HEK293T (cell line): ENCODE data around the gene MATN4.

ENCODE experiments used
- CTCF ChIA-PET: fragments of 350-600 bp; formaldehyde crosslinking; extraction: SDS; loops from one replicate; lab custom pipeline; 2021; ENCODE audit warnings: antibody characterized with exemption, inconsistent platforms; lab: Yijun Ruan, JAX
- POLR2A ChIA-PET: fragments of 350-600 bp; formaldehyde crosslinking; extraction: SDS; loops from one replicate; lab custom pipeline; 2020; ENCODE audit warnings: antibody characterized with exemption, inconsistent platforms; lab: Yijun Ruan, JAX
- DNase-seq: peaks from one replicate; pipeline ENCODE4 v3.0.0; 2012; ENCODE audit warnings: mixed read lengths; ENCODE audit errors: extremely low spot score
- ARNT ChIP-seq: fragments of 450-650 bp; IDR thresholded peaks from 2 replicates; pipeline ENCODE4 v1.6.1; 2017; ENCODE audit warnings: mild to moderate bottlenecking
- BHLHE40 ChIP-seq: fragments of 450-650 bp; IDR thresholded peaks from 2 replicates; pipeline ENCODE4 v1.6.1; 2016; ENCODE audit warnings: mild to moderate bottlenecking, moderate library complexity, borderline replicate concordance
- CTBP1 ChIP-seq: fragments of 450-650 bp; IDR thresholded peaks from 2 replicates; pipeline ENCODE4 v1.6.1; 2016; ENCODE audit warnings: borderline replicate concordance
- ELF4 ChIP-seq: fragments of 450-650 bp; IDR thresholded peaks from 2 replicates; pipeline ENCODE4 v1.6.1; 2017; ENCODE audit warnings: antibody characterized with exemption
- FOXA1 ChIP-seq: fragments of 450-650 bp; IDR thresholded peaks from 2 replicates; pipeline ENCODE4 v1.6.1; 2016; ENCODE audit warnings: mild to moderate bottlenecking
- FOXK2 ChIP-seq: fragments of 450-650 bp; IDR thresholded peaks from 2 replicates; pipeline ENCODE4 v1.6.1; 2016; ENCODE audit warnings: mild to moderate bottlenecking
- FOXM1 ChIP-seq: fragments of 450-650 bp; IDR thresholded peaks from 2 replicates; pipeline ENCODE4 v1.6.1; 2017; ENCODE audit warnings: mild to moderate bottlenecking, borderline replicate concordance
- HDGF ChIP-seq: fragments of 450-650 bp; IDR thresholded peaks from 2 replicates; pipeline ENCODE4 v1.6.1; 2017; ENCODE audit warnings: antibody characterized with exemption, borderline replicate concordance
- L3MBTL2 ChIP-seq: fragments of 450-650 bp; conservative IDR thresholded peaks from 2 replicates; pipeline ENCODE4 v1.6.1; 2016; ENCODE audit warnings: mild to moderate bottlenecking
- LEF1 ChIP-seq: fragments of 450-650 bp; IDR thresholded peaks from 2 replicates; pipeline ENCODE4 v1.6.1; 2017; ENCODE audit warnings: mild to moderate bottlenecking, borderline replicate concordance
- NFRKB ChIP-seq: fragments of 450-650 bp; IDR thresholded peaks from 2 replicates; pipeline ENCODE4 v1.6.1; 2016; ENCODE audit warnings: mild to moderate bottlenecking, moderate library complexity
- PKNOX1 ChIP-seq: fragments of 450-650 bp; IDR thresholded peaks from 2 replicates; pipeline ENCODE4 v1.6.1; 2016
- SP1 ChIP-seq: fragments of 450-650 bp; IDR thresholded peaks from 2 replicates; pipeline ENCODE4 v1.6.1; 2017
- SUZ12 ChIP-seq: fragments of 450-650 bp; IDR thresholded peaks from 2 replicates; pipeline ENCODE4 v1.6.1; 2016; ENCODE audit warnings: mild to moderate bottlenecking
- TARDBP ChIP-seq: fragments of 450-650 bp; IDR thresholded peaks from 2 replicates; pipeline ENCODE4 v1.6.1; 2016
- ZNF384 ChIP-seq: fragments of 450-650 bp; IDR thresholded peaks from 2 replicates; pipeline ENCODE4 v1.6.1; 2016

MATN4 gene

GRCh38 chr20:45315672-45316071 is 7.6 kb upstream of the MATN4 start:
- CTCF ChIA-PET = interaction anchor here (0.7 kb wide), 1 partner anchor 886 kb away, joined by 4 read pairs; no protein-coding TSS in a partner anchor
- POLR2A ChIA-PET = no interaction called here

GRCh38 chr20:45313943-45314342 is 5.8 kb upstream of the MATN4 start:
- CTCF ChIA-PET = interaction anchor here (1.2 kb wide), 1 partner anchor 24 kb away, joined by 3 read pairs; no protein-coding TSS in a partner anchor

More at GRCh38 chr20:45315672-45316071, 7.6 kb upstream of the MATN4 start:
- DNase-seq = no peak
- no peak for TF ChIP-seq ELF4
- TF ChIP-seq SUZ12 = no peak
- no peak for TF ChIP-seq PKNOX1
- TF ChIP-seq BHLHE40 = no peak
- TF ChIP-seq L3MBTL2 = no peak

GRCh38 chr20:45313065-45313695 is 5.1 kb upstream of the MATN4 start:
- ChIA-PET CTCF (no interaction called here), POLR2A (interaction anchor here (0.6 kb wide), 1 partner anchor 19 kb away, joined by 4 read pairs; no protein-coding TSS in a partner anchor)
- TF ChIP-seq L3MBTL2 (no peak), ZNF384 (no peak), LEF1 (no peak), BHLHE40 (no peak), TARDBP (no peak), FOXM1 (no peak), FOXK2 (no peak), NFRKB (no peak), FOXA1 (no peak), CTBP1 (no peak), HDGF (no peak), ARNT (no peak), SUZ12 (no peak), ELF4 (no peak), PKNOX1 (no peak), SP1 (no peak)
- DNase-seq = no peak

More at GRCh38 chr20:45313943-45314342, 5.8 kb upstream of the MATN4 start:
- TF ChIP-seq L3MBTL2 = no peak
- TF ChIP-seq TARDBP = no peak
- TF ChIP-seq ARNT = no peak
- no peak for TF ChIP-seq NFRKB
- no peak for TF ChIP-seq FOXK2
- TF ChIP-seq BHLHE40 = no peak
- TF ChIP-seq LEF1 = no peak
- TF ChIP-seq PKNOX1 = no peak
- no peak for DNase-seq
- POLR2A ChIA-PET = interaction anchor here (0.6 kb wide), 1 partner anchor 20 kb away, joined by 4 read pairs; no protein-coding TSS in a partner anchor

- TF ChIP-seq LEF1 = no peak
- TF ChIP-seq ARNT = no peak
- TF ChIP-seq BHLHE40 = no peak
- no peak for TF ChIP-seq PKNOX1
- no peak for TF ChIP-seq FOXA1
- TF ChIP-seq L3MBTL2 = no peak
- TF ChIP-seq HDGF = no peak
- no peak for TF ChIP-seq CTBP1
- TF ChIP-seq FOXM1 = no peak
- TF ChIP-seq ZNF384 = no peak
- no peak for DNase-seq
- ChIA-PET CTCF (interaction anchor here (0.6 to 1.3 kb wide), 5 partner anchors 11 to 317 kb away, joined by 3 to 9 read pairs (median 5); no protein-coding TSS in a partner anchor), POLR2A (no interaction called here)
Observed at GRCh38 chr20:45312241-45312640, 4.1 kb upstream of the MATN4 start.

GRCh38 chr20:45311589-45312211 is 3.6 kb upstream of the MATN4 start:
- ChIA-PET POLR2A (no interaction called here), CTCF (interaction anchor here (0.6 to 1.3 kb wide), 5 partner anchors 10 to 316 kb away, joined by 3 to 9 read pairs (median 5); no protein-coding TSS in a partner anchor)
- TF ChIP-seq L3MBTL2 (peak; percentile 42; the same call in 1 of the 2 replicates), TARDBP (no peak)
- peak; percentile 75 for DNase-seq

GRCh38 chr20:45309075-45309474 is 976 bp upstream of the MATN4 start:
- TF ChIP-seq FOXA1 (no peak), TARDBP (no peak), ZNF384 (no peak), SP1 (no peak), FOXK2 (no peak), BHLHE40 (no peak), HDGF (no peak), CTBP1 (no peak), ARNT (no peak), FOXM1 (no peak), SUZ12 (no peak), PKNOX1 (no peak), NFRKB (no peak), LEF1 (no peak), L3MBTL2 (no peak), ELF4 (no peak)
- POLR2A ChIA-PET = no interaction called here
- CTCF ChIA-PET = interaction anchor here (1.1 kb wide), 1 partner anchor 8 kb away, joined by 4 read pairs; no protein-coding TSS in a partner anchor
- no peak for DNase-seq
